T-helper 1 cell treated with Interleukin-12 subunit alpha and Interleukin-12 subunit beta and Interleukin-4 antibody, amounts not matched to agents 30 μg/mL and 1 μg/mL, for 36 hours (primary cell): Measurements from ENCODE around the gene TEKT4.
"Not testable (repeated sequence)": the region's sequence is repeated elsewhere in the genome, so short reads cannot be mapped to it uniquely, and the experiment has no call there.

ENCODE experiments used
- H3K27ac Mint-ChIP-seq: one replicate; pipeline ENCODE4 v1.8.0; 2021; ENCODE audit warnings: mild to moderate bottlenecking, mixed read lengths
- H3K27me3 Mint-ChIP-seq: one replicate; pipeline ENCODE4 v1.8.0; 2021; ENCODE audit warnings: low read depth, mixed read lengths
- H3K36me3 Mint-ChIP-seq: one replicate; pipeline ENCODE4 v1.8.0; 2021; ENCODE audit warnings: low read depth, mixed read lengths
- H3K4me1 Mint-ChIP-seq: one replicate; pipeline ENCODE4 v1.8.0; 2021; ENCODE audit warnings: low read depth, mixed read lengths
- H3K4me3 Mint-ChIP-seq: one replicate; pipeline ENCODE4 v1.8.0; 2021; ENCODE audit warnings: mild to moderate bottlenecking, moderate library complexity, mixed read lengths
- H3K9me3 Mint-ChIP-seq: one replicate; pipeline ENCODE4 v1.8.0; 2021; ENCODE audit warnings: mixed read lengths

Gene TEKT4

GRCh38 chr2:94872676-94873361 is 1.6 kb downstream of the TEKT4 start:
- Mint-ChIP-seq H3K36me3 (no peaks in the 10 kb centered on the region), H3K27ac (no peak overlapping the region), H3K27me3 (no peaks in the 10 kb centered on the region), H3K4me3 (no peak overlapping the region), H3K4me1 (no peaks in the 10 kb centered on the region), H3K9me3 (no peaks in the 10 kb centered on the region)

GRCh38 chr2:94873362-94874276 is 2.4 kb downstream of the TEKT4 start:
- Mint-ChIP-seq H3K4me3 (no peak overlapping the region), H3K4me1 (no peaks in the 10 kb centered on the region), H3K9me3 (no peaks in the 10 kb centered on the region), H3K36me3 (no peaks in the 10 kb centered on the region), H3K27me3 (no peaks in the 10 kb centered on the region), H3K27ac (no peak overlapping the region)

- no peaks in the 10 kb centered on the region for H3K4me1 Mint-ChIP-seq
- H3K27me3 Mint-ChIP-seq: no peaks in the 10 kb centered on the region
- no peak overlapping the region for H3K27ac Mint-ChIP-seq
- no peaks in the 10 kb centered on the region for H3K36me3 Mint-ChIP-seq
- H3K4me3 Mint-ChIP-seq: no peak overlapping the region
- H3K9me3 Mint-ChIP-seq: no peaks in the 10 kb centered on the region
Observed at GRCh38 chr2:94874277-94874997, 3.2 kb downstream of the TEKT4 start.

GRCh38 chr2:94875064-94875819 is 4.0 kb downstream of the TEKT4 start:
- no peaks in the 10 kb centered on the region for H3K4me1 Mint-ChIP-seq
- H3K4me3 Mint-ChIP-seq: no peak overlapping the region
- no peaks in the 10 kb centered on the region for H3K36me3 Mint-ChIP-seq
- H3K9me3 Mint-ChIP-seq: no peaks in the 10 kb centered on the region
- H3K27me3 Mint-ChIP-seq: no peaks in the 10 kb centered on the region
- H3K27ac Mint-ChIP-seq: no peak overlapping the region

GRCh38 chr2:94875820-94876522 is 4.7 kb downstream of the TEKT4 start:
- no peak overlapping the region for H3K4me3 Mint-ChIP-seq
- no peak overlapping the region for H3K27ac Mint-ChIP-seq
- H3K4me1 Mint-ChIP-seq: no peaks in the 10 kb centered on the region
- H3K9me3 Mint-ChIP-seq: no peaks in the 10 kb centered on the region
- H3K36me3 Mint-ChIP-seq: no peaks in the 10 kb centered on the region
- no peaks in the 10 kb centered on the region for H3K27me3 Mint-ChIP-seq

DNA sequence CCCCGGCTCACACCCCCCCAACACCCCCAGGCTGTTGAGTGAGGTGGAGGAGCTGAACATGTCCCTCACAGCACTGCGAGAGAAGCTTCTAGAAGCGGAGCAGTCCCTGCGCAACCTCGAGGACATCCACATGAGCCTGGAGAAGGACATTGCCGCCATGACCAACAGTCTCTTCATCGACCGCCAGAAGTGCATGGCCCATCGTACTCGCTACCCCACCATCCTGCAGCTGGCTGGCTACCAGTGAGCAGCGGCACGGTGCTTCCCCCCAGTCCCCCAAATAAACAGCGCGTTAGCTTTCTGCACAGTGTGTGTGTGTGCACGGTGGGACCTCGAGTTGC is 5.3 kb downstream of the TEKT4 start:
- no peaks in the 10 kb centered on the region for H3K27me3 Mint-ChIP-seq
- H3K27ac Mint-ChIP-seq: no peak overlapping the region

GRCh38 chr2:94877129-94877528 is 5.9 kb downstream of the TEKT4 start:
- H3K27ac Mint-ChIP-seq: no peak overlapping the region
- no peaks in the 10 kb centered on the region for H3K27me3 Mint-ChIP-seq
- H3K4me1 Mint-ChIP-seq: no peaks in the 10 kb centered on the region
- H3K36me3 Mint-ChIP-seq: no peaks in the 10 kb centered on the region
- no peak overlapping the region for H3K4me3 Mint-ChIP-seq
- H3K9me3 Mint-ChIP-seq: no peaks in the 10 kb centered on the region

More for the DNA sequence above, 5.3 kb downstream of the TEKT4 start:
- Mint-ChIP-seq H3K9me3 (no peaks in the 10 kb centered on the region), H3K4me3 (no peak overlapping the region), H3K36me3 (no peaks in the 10 kb centered on the region), H3K4me1 (no peaks in the 10 kb centered on the region)

DNA sequence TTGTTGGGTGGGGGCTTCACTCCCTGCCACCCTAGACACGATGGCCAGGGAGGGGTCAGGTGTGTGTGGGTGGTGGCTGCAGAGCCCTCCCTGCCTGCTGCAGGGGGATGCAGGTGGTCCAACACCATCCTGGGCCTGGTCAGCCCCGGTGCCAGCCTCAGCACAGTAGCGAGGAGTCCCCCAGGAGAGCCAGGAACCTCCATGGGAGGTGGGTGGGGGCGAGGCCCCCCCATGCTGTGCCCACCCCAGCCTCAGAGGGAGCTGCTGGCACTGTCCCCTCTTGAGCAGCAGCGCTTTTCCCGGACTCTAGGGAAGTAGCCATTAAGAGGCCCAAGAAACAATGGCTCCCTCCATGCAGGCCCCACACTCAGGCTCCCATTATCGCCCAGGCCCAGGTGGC is 7.3 kb downstream of the TEKT4 start:
- not testable (repeated sequence) for H3K27me3 Mint-ChIP-seq, H3K36me3 Mint-ChIP-seq, H3K27ac Mint-ChIP-seq, H3K4me3 Mint-ChIP-seq, H3K9me3 Mint-ChIP-seq, H3K4me1 Mint-ChIP-seq

DNA sequence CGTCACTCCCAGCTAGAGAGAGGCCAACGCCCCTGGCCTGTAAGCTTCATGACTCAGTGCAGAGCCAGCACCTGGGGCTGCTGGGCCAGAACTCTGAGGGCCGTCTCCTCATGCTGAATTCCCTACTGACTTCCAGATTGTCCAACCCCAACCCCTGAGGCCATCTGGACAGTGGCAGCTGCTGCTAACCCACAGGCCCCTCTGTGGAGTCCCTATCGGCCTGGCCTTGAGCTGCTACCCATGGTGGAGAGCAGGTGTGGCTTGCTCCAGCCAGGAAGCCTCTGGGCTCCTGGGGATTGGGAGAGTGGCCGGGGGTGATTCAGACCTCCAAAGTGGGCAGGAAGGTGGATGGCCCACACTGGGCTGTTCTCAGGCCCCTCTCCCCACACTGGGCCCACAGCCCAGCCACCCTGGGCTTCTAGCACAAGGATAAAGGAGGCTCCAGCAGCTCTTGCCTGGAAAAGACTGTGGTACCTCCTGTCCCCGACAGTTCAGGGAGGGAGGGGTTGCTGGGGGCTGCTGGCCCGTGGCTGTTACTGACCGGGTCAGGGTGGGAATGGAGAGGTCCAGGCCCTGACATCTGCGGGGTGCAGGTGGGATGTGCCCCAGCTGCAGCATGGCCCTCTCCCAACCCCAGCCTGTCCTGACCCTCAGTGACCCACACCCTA is 8.2 kb downstream of the TEKT4 start:
- no peaks in the 10 kb centered on the region for H3K27me3 Mint-ChIP-seq
- no peak overlapping the region for H3K4me3 Mint-ChIP-seq
- no peak overlapping the region for H3K27ac Mint-ChIP-seq
- no peaks in the 10 kb centered on the region for H3K9me3 Mint-ChIP-seq
- no peaks in the 10 kb centered on the region for H3K4me1 Mint-ChIP-seq
- H3K36me3 Mint-ChIP-seq: no peaks in the 10 kb centered on the region

- H3K27ac Mint-ChIP-seq: no peak overlapping the region
- H3K4me3 Mint-ChIP-seq: no peak overlapping the region
- no peaks in the 10 kb centered on the region for H3K9me3 Mint-ChIP-seq
- no peaks in the 10 kb centered on the region for H3K36me3 Mint-ChIP-seq
- H3K27me3 Mint-ChIP-seq: peaks cover 3% of the 10 kb centered on the region
- H3K4me1 Mint-ChIP-seq: no peaks in the 10 kb centered on the region
Observed at GRCh38 chr2:94879982-94880377, 8.8 kb downstream of the TEKT4 start.

DNA sequence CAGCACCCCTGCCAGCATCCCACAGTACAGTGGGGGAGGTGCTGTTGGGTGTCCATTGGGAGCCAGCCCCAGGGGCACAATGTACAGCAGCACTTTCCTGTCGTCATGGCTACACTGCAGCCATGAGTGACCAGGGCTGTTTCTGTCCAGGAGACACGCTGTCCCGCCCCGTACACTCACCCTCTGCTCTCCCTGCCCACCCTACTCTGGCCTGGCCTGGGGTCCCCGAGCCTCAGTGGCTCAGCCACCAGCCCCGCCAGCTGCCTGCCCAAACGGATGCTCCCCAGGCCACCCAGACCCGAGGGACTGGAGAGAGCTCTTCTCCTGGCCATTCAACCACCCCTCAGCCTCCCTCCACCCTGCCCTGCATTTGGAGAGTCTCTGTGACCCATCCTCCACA is 9.3 kb downstream of the TEKT4 start:
- no peaks in the 10 kb centered on the region for H3K9me3 Mint-ChIP-seq
- no peak overlapping the region for H3K27ac Mint-ChIP-seq
- no peaks in the 10 kb centered on the region for H3K36me3 Mint-ChIP-seq
- H3K4me3 Mint-ChIP-seq: no peak overlapping the region
- no peaks in the 10 kb centered on the region for H3K4me1 Mint-ChIP-seq
- H3K27me3 Mint-ChIP-seq: peaks cover 5% of the 10 kb centered on the region

DNA sequence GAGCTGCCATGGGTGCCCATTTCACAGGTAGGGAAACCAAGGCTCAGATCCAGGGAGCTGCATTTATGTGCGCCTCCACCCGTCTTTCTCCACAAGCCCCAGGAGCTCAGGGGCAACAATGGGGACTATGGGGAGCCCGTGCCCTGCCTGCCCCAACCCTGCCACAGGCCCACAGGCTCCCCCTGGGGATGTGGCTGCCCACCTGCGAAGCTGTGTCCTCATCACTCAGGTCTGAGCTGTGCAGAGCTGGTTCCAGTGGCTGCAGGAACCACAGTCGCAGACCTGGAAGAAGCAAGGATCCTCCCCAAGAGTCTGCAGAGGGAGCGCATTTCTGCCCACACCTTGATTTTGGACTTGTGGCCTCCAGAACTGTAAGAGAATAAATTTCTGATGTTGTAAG is 9.8 kb downstream of the TEKT4 start:
- H3K27me3 Mint-ChIP-seq: peaks cover 5% of the 10 kb centered on the region
- no peaks in the 10 kb centered on the region for H3K4me1 Mint-ChIP-seq

DNA sequence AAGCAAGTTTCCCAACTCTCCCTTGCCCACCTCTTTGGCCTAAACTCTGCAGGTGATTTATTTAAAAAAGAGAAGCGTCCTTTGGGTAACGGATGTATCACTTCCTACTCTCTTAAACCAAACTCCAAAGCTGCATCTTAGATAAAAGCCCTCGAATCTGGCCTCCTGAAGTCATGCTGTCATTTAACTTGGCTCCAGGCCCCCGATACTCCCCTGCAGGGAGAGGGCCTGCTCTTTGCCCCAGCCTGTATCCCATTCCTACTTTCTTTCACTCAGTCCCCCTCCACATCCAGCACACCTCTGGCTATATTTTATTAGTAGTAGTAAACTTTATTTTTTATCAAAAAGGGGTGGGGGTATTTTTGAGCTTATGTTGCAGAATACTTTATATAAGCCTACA is 19.0 kb downstream of the TEKT4 start:
- no peaks in the 10 kb centered on the region for H3K4me1 Mint-ChIP-seq
- peaks cover 6% of the 10 kb centered on the region for H3K27me3 Mint-ChIP-seq
- no peak overlapping the region for H3K27ac Mint-ChIP-seq
- H3K9me3 Mint-ChIP-seq: no peaks in the 10 kb centered on the region
- H3K36me3 Mint-ChIP-seq: no peaks in the 10 kb centered on the region
- no peak overlapping the region for H3K4me3 Mint-ChIP-seq

More for the DNA sequence above, 9.8 kb downstream of the TEKT4 start:
- no peak overlapping the region for H3K27ac Mint-ChIP-seq
- no peak overlapping the region for H3K4me3 Mint-ChIP-seq
- H3K9me3 Mint-ChIP-seq: no peaks in the 10 kb centered on the region
- H3K36me3 Mint-ChIP-seq: no peaks in the 10 kb centered on the region
